Uterus (tissue), 2 donors: Measurements from ENCODE around the gene USP9X.

Experiments used
- POLR2A ChIP-seq, 2 donors: fragments of 450-650 bp; IDR thresholded peaks; one replicate each; pipeline ENCODE4 v1.6.1; 2016; ENCODE audit warnings: antibody characterized with exemption in 2 of 2, mild to moderate bottlenecking in 1 of 2, moderate library complexity in 1 of 2
- TF ChIP-seq, protein P1 (sequence below), 4 experiments: fragments of 200-600 bp in 2 of 4; fragments of 450-650 bp in 2 of 4; sonication (generic) in 2 of 4; IDR thresholded peaks; one replicate each; pipeline ENCODE4 v1.5.1; 2016 to 2019; ENCODE audit warnings: antibody characterized with exemption in 4 of 4, mild to moderate bottlenecking in 2 of 4, moderate library complexity in 1 of 4

DNA sequence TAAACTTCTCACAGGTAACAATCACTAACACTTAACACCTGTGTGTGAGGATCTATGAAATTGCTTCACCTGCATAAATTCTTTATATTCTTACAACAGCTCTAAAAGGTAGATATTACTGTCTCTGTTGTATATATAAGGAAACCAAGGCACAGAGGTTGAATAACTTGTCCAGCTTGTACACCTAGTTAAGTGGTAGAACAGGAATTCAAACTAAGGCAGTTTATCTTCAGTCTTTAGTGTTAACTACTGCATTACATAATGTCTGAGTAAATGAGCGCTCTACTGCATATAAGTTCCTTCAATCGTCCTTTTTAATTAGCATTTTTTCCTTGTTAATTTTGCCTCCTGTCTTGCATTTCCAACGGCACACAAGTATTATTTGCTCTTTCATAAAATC lies 15.0 kb downstream of the USP9X start:
- TF ChIP-seq, protein P1, sequence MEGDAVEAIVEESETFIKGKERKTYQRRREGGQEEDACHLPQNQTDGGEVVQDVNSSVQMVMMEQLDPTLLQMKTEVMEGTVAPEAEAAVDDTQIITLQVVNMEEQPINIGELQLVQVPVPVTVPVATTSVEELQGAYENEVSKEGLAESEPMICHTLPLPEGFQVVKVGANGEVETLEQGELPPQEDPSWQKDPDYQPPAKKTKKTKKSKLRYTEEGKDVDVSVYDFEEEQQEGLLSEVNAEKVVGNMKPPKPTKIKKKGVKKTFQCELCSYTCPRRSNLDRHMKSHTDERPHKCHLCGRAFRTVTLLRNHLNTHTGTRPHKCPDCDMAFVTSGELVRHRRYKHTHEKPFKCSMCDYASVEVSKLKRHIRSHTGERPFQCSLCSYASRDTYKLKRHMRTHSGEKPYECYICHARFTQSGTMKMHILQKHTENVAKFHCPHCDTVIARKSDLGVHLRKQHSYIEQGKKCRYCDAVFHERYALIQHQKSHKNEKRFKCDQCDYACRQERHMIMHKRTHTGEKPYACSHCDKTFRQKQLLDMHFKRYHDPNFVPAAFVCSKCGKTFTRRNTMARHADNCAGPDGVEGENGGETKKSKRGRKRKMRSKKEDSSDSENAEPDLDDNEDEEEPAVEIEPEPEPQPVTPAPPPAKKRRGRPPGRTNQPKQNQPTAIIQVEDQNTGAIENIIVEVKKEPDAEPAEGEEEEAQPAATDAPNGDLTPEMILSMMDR (IDR thresholded peaks at IDR 0.05): no peak
- no peak for TF ChIP-seq POLR2A (IDR thresholded peaks at IDR 0.05)
